Right lobe of liver (tissue), 4 donors: ENCODE results near the gene KPNA1.

Experiments
- POLR2A ChIP-seq: fragments of 450-650 bp; IDR thresholded peaks from one replicate; pipeline ENCODE4 v1.6.1; 2017; ENCODE audit warnings: antibody characterized with exemption, mild to moderate bottlenecking
- TF ChIP-seq, protein P1 (sequence below), 4 donors: fragments of 200-600 bp in 3 of 4; fragments of 450-650 bp in 1 of 4; IDR thresholded peaks; one replicate each; pipeline versions ENCODE4 v1.5.1 to v1.8.0; 2016 to 2022; ENCODE audit warnings: antibody characterized with exemption in 4 of 4, mild to moderate bottlenecking in 2 of 4
- donor health status: DM: no; HTN: no; CAD: no.
- donor health status: DM: no; HTN: no; CAD: no.
- donor health status: DM: no; HTN: yes; CAD: no.

DNA sequence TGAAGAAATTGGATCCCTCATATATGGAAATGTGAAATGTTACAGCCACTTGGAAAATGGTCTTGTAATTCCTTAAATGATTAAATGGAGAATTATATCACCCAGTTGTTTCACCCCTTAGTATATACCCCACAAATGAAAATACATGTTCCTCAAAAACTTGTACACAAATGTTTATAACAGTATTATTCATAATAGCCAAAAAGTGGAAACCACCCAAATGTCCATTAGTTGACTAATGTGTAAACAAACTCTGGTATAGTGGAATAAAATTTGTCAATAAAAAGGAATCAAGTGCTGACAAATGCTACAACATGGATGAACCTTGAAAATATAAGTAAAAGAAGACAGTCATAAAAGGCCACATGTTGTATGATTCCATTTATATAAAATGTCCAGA is 118.2 kb downstream of the KPNA1 start:
- TF ChIP-seq, protein P1, sequence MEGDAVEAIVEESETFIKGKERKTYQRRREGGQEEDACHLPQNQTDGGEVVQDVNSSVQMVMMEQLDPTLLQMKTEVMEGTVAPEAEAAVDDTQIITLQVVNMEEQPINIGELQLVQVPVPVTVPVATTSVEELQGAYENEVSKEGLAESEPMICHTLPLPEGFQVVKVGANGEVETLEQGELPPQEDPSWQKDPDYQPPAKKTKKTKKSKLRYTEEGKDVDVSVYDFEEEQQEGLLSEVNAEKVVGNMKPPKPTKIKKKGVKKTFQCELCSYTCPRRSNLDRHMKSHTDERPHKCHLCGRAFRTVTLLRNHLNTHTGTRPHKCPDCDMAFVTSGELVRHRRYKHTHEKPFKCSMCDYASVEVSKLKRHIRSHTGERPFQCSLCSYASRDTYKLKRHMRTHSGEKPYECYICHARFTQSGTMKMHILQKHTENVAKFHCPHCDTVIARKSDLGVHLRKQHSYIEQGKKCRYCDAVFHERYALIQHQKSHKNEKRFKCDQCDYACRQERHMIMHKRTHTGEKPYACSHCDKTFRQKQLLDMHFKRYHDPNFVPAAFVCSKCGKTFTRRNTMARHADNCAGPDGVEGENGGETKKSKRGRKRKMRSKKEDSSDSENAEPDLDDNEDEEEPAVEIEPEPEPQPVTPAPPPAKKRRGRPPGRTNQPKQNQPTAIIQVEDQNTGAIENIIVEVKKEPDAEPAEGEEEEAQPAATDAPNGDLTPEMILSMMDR (IDR thresholded peaks at IDR 0.05) = no peak
- no peak for TF ChIP-seq POLR2A
